GM18502 (cell line): ENCODE results near the gene TOM1L1.
"Not testable (repeated sequence)": the region's sequence is repeated elsewhere in the genome, so short reads cannot be mapped to it uniquely, and the experiment has no call there.

Experiments
- ATAC-seq: cut with Tn5 transposase; IDR thresholded peaks from one replicate; pipeline ENCODE4 v1.9.1; 2021; ENCODE audit warnings: mild to moderate bottlenecking; ENCODE audit not compliant: unreplicated experiment, poor library complexity

The TOM1L1 gene, protein sequence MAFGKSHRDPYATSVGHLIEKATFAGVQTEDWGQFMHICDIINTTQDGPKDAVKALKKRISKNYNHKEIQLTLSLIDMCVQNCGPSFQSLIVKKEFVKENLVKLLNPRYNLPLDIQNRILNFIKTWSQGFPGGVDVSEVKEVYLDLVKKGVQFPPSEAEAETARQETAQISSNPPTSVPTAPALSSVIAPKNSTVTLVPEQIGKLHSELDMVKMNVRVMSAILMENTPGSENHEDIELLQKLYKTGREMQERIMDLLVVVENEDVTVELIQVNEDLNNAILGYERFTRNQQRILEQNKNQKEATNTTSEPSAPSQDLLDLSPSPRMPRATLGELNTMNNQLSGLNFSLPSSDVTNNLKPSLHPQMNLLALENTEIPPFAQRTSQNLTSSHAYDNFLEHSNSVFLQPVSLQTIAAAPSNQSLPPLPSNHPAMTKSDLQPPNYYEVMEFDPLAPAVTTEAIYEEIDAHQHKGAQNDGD

GRCh38 chr17:54900457-54901229 lies at the start of gene TOM1L1:
TOM1L1 (plus strand) TSS chr17:54900852; CDS start chr17:54900866, 14 bp downstream.
- peak; percentile 89 for ATAC-seq

GRCh38 chr17:54859187-54859586 lies 41.5 kb upstream of the TOM1L1 start:
- no peak for ATAC-seq

- no peak for ATAC-seq
Observed at GRCh38 chr17:54860617-54861470, 39.8 kb upstream of the TOM1L1 start.

- ATAC-seq, result no peak
Observed at GRCh38 chr17:54861471-54861983, 39.1 kb upstream of the TOM1L1 start.

- ATAC-seq, result no peak
Observed at GRCh38 chr17:54863176-54863575, 37.5 kb upstream of the TOM1L1 start.

GRCh38 chr17:54864070-54864469 lies 36.6 kb upstream of the TOM1L1 start:
- ATAC-seq, result no peak

DNA sequence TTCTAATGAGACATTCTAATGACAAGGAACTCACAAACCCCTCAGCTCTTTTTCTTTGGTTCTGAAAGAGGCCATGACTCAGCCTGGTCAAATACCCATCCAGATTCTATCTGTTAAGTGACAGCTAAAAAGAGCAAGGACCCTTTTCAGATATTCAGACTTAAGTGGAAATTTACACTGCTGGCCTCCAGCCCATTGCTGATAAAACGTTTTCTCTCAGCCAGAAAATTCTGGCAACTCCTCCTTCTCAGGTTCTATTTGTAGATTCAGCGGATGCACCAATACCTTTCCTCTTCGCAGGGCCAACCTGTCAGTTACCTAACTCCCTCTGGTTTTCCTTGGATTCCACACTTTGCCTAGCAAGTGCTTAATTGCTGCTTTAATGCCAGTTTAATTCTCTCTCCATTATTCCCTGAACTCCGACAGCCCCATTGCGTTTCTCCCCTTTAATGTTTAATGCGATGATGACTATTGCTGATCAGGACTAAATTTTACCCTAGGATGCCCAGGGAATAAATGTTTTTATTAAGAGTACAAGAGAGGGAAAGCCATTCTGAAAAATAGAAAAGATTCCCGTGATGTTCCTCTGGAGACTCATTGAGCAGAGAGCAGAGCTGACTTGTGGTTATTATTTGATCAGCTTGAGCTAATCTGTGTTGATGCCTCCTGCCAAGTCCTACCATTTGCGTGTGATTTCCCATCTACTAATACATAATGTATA lies 35.9 kb upstream of the TOM1L1 start:
- ATAC-seq, result no peak

DNA sequence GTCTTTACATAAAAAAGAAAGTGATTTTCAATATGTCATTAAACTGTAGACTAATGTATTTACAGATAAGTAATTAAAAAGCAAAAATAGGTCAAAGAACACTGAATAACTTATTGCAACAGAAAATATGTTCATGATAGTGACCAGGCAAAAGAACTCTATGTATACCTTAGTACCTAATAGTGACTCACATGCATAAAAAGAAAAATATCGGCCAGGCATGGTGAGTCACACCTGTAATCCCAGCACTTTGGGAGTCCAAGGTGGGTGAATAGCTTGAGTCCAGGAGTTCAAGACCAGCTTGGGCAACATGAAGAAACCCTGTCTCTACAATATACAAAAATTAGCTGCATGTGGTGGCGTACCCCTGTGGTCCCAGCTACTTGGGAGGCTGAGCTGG lies 33.0 kb upstream of the TOM1L1 start:
- no peak for ATAC-seq

DNA sequence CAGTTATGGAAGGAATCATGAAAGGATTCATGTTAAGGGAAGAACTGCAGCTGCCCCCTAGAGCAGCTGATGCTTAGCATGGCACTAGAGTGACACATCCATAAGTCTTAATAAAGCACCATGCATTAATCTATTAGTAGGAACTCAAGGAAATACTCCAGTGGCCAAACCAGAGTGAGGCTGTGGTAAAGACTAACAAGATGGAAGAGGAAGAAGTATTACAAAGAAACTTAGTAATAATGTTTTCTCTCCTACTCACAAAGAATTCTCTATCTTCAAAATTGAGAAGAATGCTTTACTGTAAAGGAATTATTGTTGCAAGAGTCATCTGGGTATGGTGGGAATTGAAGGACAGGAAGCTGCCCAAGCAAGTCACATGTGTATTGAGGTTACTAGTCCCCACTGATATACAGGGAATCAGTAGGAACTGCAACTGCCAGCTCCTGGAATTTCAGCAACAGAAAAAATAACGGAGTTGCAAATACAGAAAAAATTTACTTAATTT lies 29.9 kb upstream of the TOM1L1 start:
- ATAC-seq, result no peak

DNA sequence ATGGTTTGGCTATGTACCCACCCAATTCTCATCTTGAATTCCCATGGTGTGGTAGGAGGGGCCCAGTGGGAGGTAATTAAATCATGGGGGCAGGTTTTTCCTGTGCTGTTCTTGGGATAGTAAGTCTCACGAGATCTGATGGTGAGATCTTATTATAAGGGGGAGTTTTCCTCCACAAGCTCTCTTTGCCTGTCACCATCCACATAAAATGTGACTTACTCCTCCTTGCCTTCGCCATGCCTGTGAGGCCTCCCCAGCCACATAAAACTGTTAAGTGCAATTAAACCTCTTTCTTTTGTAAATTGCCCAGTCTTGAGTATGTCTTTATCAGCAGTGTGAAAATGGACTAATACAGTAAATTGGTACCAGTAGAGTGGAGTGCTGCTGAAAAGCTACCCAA lies 24.7 kb upstream of the TOM1L1 start:
- ATAC-seq, result not testable (repeated sequence)

- no peak for ATAC-seq
Observed at GRCh38 chr17:54876656-54877195, 23.9 kb upstream of the TOM1L1 start.

- no peak for ATAC-seq
Observed at GRCh38 chr17:54881255-54881972, 19.2 kb upstream of the TOM1L1 start.

DNA sequence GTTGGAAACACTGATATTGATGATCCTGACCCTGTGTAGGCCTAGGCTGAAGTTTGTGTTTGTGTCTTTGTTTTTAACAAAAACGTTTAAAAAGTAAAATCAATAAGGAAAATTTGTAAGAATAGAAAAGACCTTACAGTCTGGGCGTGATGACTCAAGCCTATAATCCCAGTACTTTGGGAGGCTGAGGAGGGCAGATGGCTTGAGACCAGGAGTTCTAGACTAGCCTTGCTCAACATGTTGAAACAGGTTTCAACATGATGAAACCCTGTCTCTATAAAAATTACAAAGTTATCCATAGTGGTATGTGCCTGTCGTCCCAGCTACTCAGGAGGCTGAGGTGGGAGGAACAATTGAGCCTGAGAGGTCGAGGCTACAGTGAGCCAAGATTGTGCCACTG lies 18.3 kb upstream of the TOM1L1 start:
- no peak for ATAC-seq

DNA sequence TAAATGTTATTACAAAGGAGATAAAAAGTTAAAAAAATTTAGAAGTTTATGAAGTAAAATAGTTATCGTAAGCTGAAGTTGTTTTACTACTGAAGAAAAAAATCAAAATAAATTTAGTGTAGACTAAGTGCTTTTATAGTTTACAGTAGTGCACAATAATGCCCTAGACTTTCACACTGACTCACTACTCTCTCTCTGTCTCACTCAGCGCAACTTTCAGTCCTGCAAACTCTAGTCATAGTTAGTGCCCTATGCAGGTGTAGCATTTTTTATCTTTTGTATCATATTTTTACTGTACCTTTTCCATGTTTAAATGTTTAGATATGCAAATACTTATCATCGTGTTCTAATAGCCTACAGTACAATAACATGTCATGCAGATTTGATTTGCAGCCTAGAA lies 17.7 kb upstream of the TOM1L1 start:
- ATAC-seq, result peak; percentile 98

- no peak for ATAC-seq
Observed at GRCh38 chr17:54883939-54884338, 16.7 kb upstream of the TOM1L1 start.

DNA sequence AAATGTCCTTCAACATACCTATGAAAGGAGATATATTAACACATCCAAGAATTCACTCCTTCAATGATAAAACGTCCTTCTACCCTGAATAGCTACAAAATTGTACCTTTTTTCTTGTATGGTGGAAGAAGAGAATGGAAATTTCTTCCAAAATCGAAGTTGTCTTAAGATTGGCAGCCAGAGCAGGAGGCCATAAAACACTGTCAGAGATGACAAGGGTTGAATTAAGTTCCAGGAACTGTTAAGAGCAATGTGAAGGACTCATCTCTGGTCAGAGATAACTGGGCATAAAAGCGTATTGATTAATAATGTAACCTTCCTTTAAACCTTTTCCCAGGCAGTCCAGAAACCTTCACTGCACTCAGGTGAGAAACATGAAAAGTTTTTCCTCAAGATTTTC lies 12.9 kb upstream of the TOM1L1 start:
- ATAC-seq, result no peak

GRCh38 chr17:54888254-54888653 lies 12.4 kb upstream of the TOM1L1 start:
- ATAC-seq, result no peak

GRCh38 chr17:54888981-54889380 lies 11.7 kb upstream of the TOM1L1 start:
- ATAC-seq, result no peak
